ENCODE measurements around the gene NRG3. TPM values are rescaled to one million over a fixed set of nuclear protein-coding genes. Genes with fewer than 3 reads are reported as not detected.

The NRG3 gene
- total RNA-seq, 1 experiment from 2014 or later = not detected

- no TSS peak for BruUV-seq (replicated peaks)
- TF ChIP-seq REST (IDR thresholded peaks at IDR 0.05; ENCODE audit: low read depth) = no peak
- TF ChIP-seq ZBTB33 (IDR thresholded peaks at IDR 0.05; ENCODE audit: extremely low read depth, insufficient replicate concordance, low read length) = no peak
- TF ChIP-seq RAD21 (IDR thresholded peaks at IDR 0.05; ENCODE audit: low read depth) = no peak
- no peak for TF ChIP-seq ZNF274 (IDR thresholded peaks at IDR 0.05; ENCODE audit: low read depth, low read length)
- no peak for TF ChIP-seq MAX (IDR thresholded peaks at IDR 0.05)
- no peak for TF ChIP-seq ATF3 (IDR thresholded peaks at IDR 0.05)
- TF ChIP-seq SIN3A (IDR thresholded peaks at IDR 0.05; ENCODE audit: low read depth) = no peak
- TF ChIP-seq ZFX (IDR thresholded peaks at IDR 0.05) = no peak
- no peak for TF ChIP-seq CTCF (IDR thresholded peaks at IDR 0.05 in 2 of 3, conservative IDR thresholded peaks at IDR 0.05 in 1 of 3; ENCODE audit: borderline replicate concordance in 1 of 3, insufficient read depth in 1 of 3, low read depth in 2 of 3, low read length in 2 of 3)
- TF ChIP-seq JUND (IDR thresholded peaks at IDR 0.05) = no peak
- no peak for TF ChIP-seq EZH2phosphoT487 (IDR thresholded peaks at IDR 0.05; ENCODE audit: borderline replicate concordance)
- no peak for TF ChIP-seq POLR2A (IDR thresholded peaks at IDR 0.05; ENCODE audit: borderline replicate concordance, extremely low read depth, insufficient read depth, insufficient read length)
- TF ChIP-seq TCF7L2 (IDR thresholded peaks at IDR 0.05; ENCODE audit: borderline replicate concordance, extremely low read depth, insufficient read depth, insufficient read length) = no peak
- TF ChIP-seq YY1 (IDR thresholded peaks at IDR 0.05; ENCODE audit: extremely low read depth, insufficient replicate concordance, low read depth, low read length) = no peak
- TF ChIP-seq SP1 (IDR thresholded peaks at IDR 0.05; ENCODE audit: low read depth) = no peak
- no peak for TF ChIP-seq SRF (IDR thresholded peaks at IDR 0.05; ENCODE audit: low read depth)
- no peak for TF ChIP-seq POLR2AphosphoS5 (IDR thresholded peaks at IDR 0.05; ENCODE audit: low read depth, low read length)
Observed at GRCh38 chr10:82506680-82507376, 631.8 kb downstream of the NRG3 start.

More at GRCh38 chr10:82506680-82507376, 631.8 kb downstream of the NRG3 start:
- intact Hi-C loops (cut with micrococcal nuclease) = no loop called here
- no peaks in the 10 kb centered on the region for H3K9me2 ChIP-seq (ENCODE audit: insufficient read depth)
- no peaks in the 10 kb centered on the region for H4K20me1 ChIP-seq (ENCODE audit: insufficient read depth)
- DNase-seq (ENCODE audit: low read depth, low spot score) (no peak), ATAC-seq (no peak)
- H3K27me3 ChIP-seq (ENCODE audit: insufficient read depth, low read length) = no peaks in the 10 kb centered on the region
- H3K27ac ChIP-seq (ENCODE audit: low read depth, low read length) = no peak overlapping the region
- H2AFZ ChIP-seq (ENCODE audit: low read depth, low read length, poor library complexity, severe bottlenecking) = no peak overlapping the region
- H3K4me1 ChIP-seq (ENCODE audit: control insufficient read depth in 1 of 2, insufficient read depth in 2 of 2, low read length in 2 of 2) = no peaks in the 10 kb centered on the region
- no peak overlapping the region for H3K4me3 ChIP-seq (replicated peaks in 1 of 2; ENCODE audit: low read depth in 1 of 2, low read length in 2 of 2)
- POLR2A ChIA-PET = no interaction called here
- H3K9me3 ChIP-seq (ENCODE audit: control insufficient read depth in 1 of 2, insufficient read depth in 1 of 2, low read depth in 1 of 2, low read length in 2 of 2) = peaks cover 0 to 22% of the 10 kb centered on the region in 2 experiments; a peak in 2 of 4 replicates
- H3K4me2 ChIP-seq (ENCODE audit: low read length) = no peak overlapping the region
- no peaks in the 10 kb centered on the region for H3K36me3 ChIP-seq (ENCODE audit: control insufficient read depth in 1 of 2, insufficient read depth in 2 of 2, low read length in 2 of 2)
- no peaks in the 10 kb centered on the region for H3K79me2 ChIP-seq (ENCODE audit: insufficient read depth, low read length)
- no peak overlapping the region for H3K9ac ChIP-seq (ENCODE audit: low read length)
- RAD21 ChIA-PET (ENCODE audit: low non-redundant PET in 1 of 2, low total read pairs in 2 of 2, uncharacterized antibody in 2 of 2, unreplicated experiment in 2 of 2) = no interaction called here
- CTCF ChIA-PET = no interaction called here
